K562 (cell line): ENCODE data around the gene ESPN. TPM values are rescaled to one million over a fixed set of nuclear protein-coding genes. Genes with fewer than 3 reads are reported as not detected.

Source experiments
- BCL6 ChIP-seq: fragments of 250-450 bp; sonication (Bioruptor Pico); IDR thresholded peaks from 2 replicates; pipeline ENCODE4 v1.4.0; 2020
- BMI1 ChIP-seq: fragments of 150-350 bp; IDR thresholded peaks from 2 replicates; pipeline ENCODE4 v1.6.1; 2014; ENCODE audit warnings: low read length
- ELF1 ChIP-seq: fragments of 200-800 bp; sonication (Bioruptor generic); IDR thresholded peaks from 2 replicates; pipeline ENCODE4 v1.6.1; 2016; ENCODE audit warnings: missing genetic modification characterization, missing compliant biosample characterization
- FOXK2 ChIP-seq, 2 experiments: fragments of 450-650 bp; IDR thresholded peaks in 1 of 2; conservative IDR thresholded peaks in 1 of 2; 2 replicates each; pipeline ENCODE4 v1.6.1; 2016; ENCODE audit warnings: low read depth in 2 of 2, mild to moderate bottlenecking in 1 of 2
- KHSRP ChIP-seq: fragments of 450-650 bp; IDR thresholded peaks from 2 replicates; pipeline ENCODE4 v1.6.1; 2017
- NELFE ChIP-seq: IDR thresholded peaks from 2 replicates; pipeline ENCODE4 v1.6.1; 2011; ENCODE audit warnings: mild to moderate bottlenecking; ENCODE audit not compliant: insufficient read depth, insufficient read length
- TEAD4 ChIP-seq, 2 experiments: sonication (generic) in 1 of 2; formaldehyde crosslinking in 1 of 2; IDR thresholded peaks; 2 replicates each; pipeline versions ENCODE4 v1.6.1 to v1.8.0; 2012 to 2022; ENCODE audit warnings: borderline replicate concordance in 1 of 2, inconsistent platforms in 1 of 2, low read length in 1 of 2, mild to moderate bottlenecking in 1 of 2, missing genetic modification reagents in 1 of 2
- polyA plus RNA-seq, 8 experiments: library from polyadenylated mRNA; depleted of rRNA in 4 of 8; stranded (reverse) in 5 of 8; unstranded in 3 of 8; fragments of >200 nt; fragmentation: Nextera tagmentation in 2 of 8; fragmentation: Illumina TruSeq in 1 of 8; extraction: Ambion mirVana in 2 of 8; extraction: Trizol in 1 of 8; gene quantifications; 2 replicates each; pipeline versions ENCODE4 v1.2.1 to v1.2.3, GENCODE V29; 2011 to 2014; ENCODE audit warnings: inconsistent platforms in 1 of 8, missing spikeins in 1 of 8
- total RNA-seq, 7 experiments: library from RNA; depleted of rRNA in 6 of 7; stranded (reverse); fragments of >200 nt in 6 of 7; fragmentation: Illumina TruSeq in 2 of 7; extraction: Trizol in 2 of 7; gene quantifications; 2 replicates each; pipeline versions ENCODE4 v1.2.1 to v1.2.3, GENCODE V29; 2011 to 2021; ENCODE audit warnings: low replicate concordance in 1 of 7
- TF ChIP-seq, protein P1 (sequence below): fragments of 450-650 bp; IDR thresholded peaks from 2 replicates; pipeline ENCODE4 v1.7.0; 2016; ENCODE audit warnings: borderline replicate concordance
- TF ChIP-seq, protein P2 (sequence below), 3 experiments: IDR thresholded peaks in 2 of 3; conservative IDR thresholded peaks in 1 of 3; 2 replicates each; pipeline ENCODE4 v1.5.1; 2011 to 2012; ENCODE audit warnings: low read length in 3 of 3, mild to moderate bottlenecking in 3 of 3, control low read depth in 2 of 3, improper control_type of control experiment in 1 of 3, inconsistent platforms in 1 of 3, low read depth in 1 of 3, mixed read lengths in 1 of 3, moderate library complexity in 1 of 3; ENCODE audit not compliant: insufficient read depth in 2 of 3
- TF ChIP-seq, protein P3 (sequence below): fragments of 450-650 bp; formaldehyde crosslinking; IDR thresholded peaks from 2 replicates; pipeline ENCODE4 v1.4.0; 2020; ENCODE audit warnings: mild to moderate bottlenecking, mixed read lengths
- TF ChIP-seq, protein P4 (sequence below): fragments of 250-450 bp; sonication (Bioruptor Pico); IDR thresholded peaks from 2 replicates; pipeline ENCODE4 v1.8.0; 2021; ENCODE audit warnings: moderate library complexity, mild to moderate bottlenecking, inconsistent platforms
- TF ChIP-seq, protein P5 (sequence below): fragments of 450-650 bp; formaldehyde crosslinking; IDR thresholded peaks from 2 replicates; pipeline ENCODE4 v1.4.0; 2022; ENCODE audit warnings: missing genetic modification characterization
- TF ChIP-seq, protein P6 (sequence below): fragments of 200-800 bp; sonication (Bioruptor generic); IDR thresholded peaks from 2 replicates; pipeline ENCODE4 v1.6.1; 2017; ENCODE audit warnings: missing genetic modification characterization, missing compliant biosample characterization
- TF ChIP-seq, protein P7 (sequence below): sonication (generic); formaldehyde crosslinking; IDR thresholded peaks from 2 replicates; pipeline ENCODE4 v1.8.0; 2022; ENCODE audit warnings: missing genetic modification reagents, mild to moderate bottlenecking, borderline replicate concordance

ESPN gene
- total and polyA plus RNA-seq, 9 of the 15 experiments (the other 6 are each of a cell fraction or from before 2014, with no cell fraction given): 0.07 to 1.2 (median 0.45) TPM; not detected in 3

DNA sequence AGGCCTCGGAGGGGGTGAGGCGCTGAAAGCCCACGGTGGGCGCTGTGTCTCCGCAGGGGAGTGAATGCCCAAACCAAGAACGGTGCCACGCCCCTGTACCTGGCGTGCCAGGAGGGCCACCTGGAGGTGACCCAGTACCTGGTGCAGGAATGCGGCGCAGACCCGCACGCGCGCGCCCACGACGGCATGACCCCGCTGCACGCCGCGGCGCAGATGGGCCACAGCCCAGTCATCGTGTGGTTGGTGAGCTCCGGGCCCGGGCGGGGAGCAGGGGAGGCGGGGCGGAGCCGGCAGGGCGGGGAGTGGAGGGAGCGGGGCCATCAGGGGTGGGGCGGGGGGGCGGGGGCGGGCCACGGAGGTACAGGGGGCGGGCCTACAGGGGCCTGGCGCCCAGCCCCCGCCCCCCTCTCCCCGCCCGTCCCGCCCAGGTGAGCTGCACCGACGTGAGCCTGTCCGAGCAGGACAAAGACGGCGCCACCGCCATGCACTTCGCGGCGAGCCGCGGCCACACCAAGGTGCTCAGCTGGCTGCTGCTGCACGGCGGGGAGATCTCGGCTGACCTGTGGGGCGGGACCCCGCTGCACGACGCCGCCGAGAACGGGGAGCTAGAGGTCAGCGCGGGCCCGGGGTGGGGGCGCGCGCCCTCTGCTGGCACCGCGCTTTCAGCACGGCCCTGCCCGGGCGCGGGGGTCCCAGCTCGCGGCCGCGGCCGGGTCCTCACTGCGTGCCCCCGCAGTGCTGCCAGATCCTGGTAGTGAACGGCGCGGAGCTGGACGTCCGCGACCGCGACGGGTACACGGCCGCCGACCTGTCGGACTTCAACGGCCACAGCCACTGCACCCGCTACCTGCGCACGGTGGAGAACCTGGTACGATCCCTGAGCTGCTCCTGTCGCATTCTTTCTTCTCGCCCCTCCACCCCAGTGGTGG is 15.9 kb downstream of the ESPN start (continued):
- TF ChIP-seq, protein P1, sequence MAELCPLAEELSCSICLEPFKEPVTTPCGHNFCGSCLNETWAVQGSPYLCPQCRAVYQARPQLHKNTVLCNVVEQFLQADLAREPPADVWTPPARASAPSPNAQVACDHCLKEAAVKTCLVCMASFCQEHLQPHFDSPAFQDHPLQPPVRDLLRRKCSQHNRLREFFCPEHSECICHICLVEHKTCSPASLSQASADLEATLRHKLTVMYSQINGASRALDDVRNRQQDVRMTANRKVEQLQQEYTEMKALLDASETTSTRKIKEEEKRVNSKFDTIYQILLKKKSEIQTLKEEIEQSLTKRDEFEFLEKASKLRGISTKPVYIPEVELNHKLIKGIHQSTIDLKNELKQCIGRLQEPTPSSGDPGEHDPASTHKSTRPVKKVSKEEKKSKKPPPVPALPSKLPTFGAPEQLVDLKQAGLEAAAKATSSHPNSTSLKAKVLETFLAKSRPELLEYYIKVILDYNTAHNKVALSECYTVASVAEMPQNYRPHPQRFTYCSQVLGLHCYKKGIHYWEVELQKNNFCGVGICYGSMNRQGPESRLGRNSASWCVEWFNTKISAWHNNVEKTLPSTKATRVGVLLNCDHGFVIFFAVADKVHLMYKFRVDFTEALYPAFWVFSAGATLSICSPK: no peak
- TF ChIP-seq BCL6 (CRISPR knock-in tag) (no peak), BMI1 (no peak), KHSRP (no peak), FOXK2 (conservative IDR thresholded peaks at IDR 0.05 in 1 of 2, IDR thresholded peaks at IDR 0.05 in 1 of 2; ENCODE audit: low read depth in 2 of 2) (no peak), TEAD4 (IDR thresholded peaks at IDR 0.05; ENCODE audit: low read length) (no peak), TEAD4 (CRISPR knock-in tag; IDR thresholded peaks at IDR 0.05; ENCODE audit: borderline replicate concordance) (no peak), ELF1 (tag) (no peak), NELFE (no peak)
- TF ChIP-seq, protein P2, sequence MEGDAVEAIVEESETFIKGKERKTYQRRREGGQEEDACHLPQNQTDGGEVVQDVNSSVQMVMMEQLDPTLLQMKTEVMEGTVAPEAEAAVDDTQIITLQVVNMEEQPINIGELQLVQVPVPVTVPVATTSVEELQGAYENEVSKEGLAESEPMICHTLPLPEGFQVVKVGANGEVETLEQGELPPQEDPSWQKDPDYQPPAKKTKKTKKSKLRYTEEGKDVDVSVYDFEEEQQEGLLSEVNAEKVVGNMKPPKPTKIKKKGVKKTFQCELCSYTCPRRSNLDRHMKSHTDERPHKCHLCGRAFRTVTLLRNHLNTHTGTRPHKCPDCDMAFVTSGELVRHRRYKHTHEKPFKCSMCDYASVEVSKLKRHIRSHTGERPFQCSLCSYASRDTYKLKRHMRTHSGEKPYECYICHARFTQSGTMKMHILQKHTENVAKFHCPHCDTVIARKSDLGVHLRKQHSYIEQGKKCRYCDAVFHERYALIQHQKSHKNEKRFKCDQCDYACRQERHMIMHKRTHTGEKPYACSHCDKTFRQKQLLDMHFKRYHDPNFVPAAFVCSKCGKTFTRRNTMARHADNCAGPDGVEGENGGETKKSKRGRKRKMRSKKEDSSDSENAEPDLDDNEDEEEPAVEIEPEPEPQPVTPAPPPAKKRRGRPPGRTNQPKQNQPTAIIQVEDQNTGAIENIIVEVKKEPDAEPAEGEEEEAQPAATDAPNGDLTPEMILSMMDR (IDR thresholded peaks at IDR 0.05 in 2 of 3, conservative IDR thresholded peaks at IDR 0.05 in 1 of 3; ENCODE audit: insufficient read depth in 2 of 3, low read depth in 1 of 3, low read length in 3 of 3): peak in 2 of 3 experiments; percentile 43 to 64; a peak in 5 of 6 replicates
- TF ChIP-seq, protein P3, sequence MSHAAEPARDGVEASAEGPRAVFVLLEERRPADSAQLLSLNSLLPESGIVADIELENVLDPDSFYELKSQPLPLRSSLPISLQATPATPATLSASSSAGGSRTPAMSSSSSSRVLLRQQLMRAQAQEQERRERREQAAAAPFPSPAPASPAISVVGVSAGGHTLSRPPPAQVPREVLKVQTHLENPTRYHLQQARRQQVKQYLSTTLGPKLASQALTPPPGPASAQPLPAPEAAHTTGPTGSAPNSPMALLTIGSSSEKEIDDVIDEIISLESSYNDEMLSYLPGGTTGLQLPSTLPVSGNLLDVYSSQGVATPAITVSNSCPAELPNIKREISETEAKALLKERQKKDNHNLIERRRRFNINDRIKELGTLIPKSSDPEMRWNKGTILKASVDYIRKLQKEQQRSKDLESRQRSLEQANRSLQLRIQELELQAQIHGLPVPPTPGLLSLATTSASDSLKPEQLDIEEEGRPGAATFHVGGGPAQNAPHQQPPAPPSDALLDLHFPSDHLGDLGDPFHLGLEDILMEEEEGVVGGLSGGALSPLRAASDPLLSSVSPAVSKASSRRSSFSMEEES (CRISPR knock-in tag): no peak
- TF ChIP-seq, protein P4, sequence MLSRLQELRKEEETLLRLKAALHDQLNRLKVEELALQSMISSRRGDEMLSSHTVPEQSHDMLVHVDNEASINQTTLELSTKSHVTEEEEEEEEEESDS (CRISPR knock-in tag): no peak
- TF ChIP-seq, protein P5, sequence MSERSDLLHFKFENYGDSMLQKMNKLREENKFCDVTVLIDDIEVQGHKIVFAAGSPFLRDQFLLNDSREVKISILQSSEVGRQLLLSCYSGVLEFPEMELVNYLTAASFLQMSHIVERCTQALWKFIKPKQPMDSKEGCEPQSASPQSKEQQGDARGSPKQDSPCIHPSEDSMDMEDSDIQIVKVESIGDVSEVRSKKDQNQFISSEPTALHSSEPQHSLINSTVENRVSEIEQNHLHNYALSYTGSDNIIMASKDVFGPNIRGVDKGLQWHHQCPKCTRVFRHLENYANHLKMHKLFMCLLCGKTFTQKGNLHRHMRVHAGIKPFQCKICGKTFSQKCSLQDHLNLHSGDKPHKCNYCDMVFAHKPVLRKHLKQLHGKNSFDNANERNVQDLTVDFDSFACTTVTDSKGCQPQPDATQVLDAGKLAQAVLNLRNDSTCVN: no peak
- TF ChIP-seq, protein P6, sequence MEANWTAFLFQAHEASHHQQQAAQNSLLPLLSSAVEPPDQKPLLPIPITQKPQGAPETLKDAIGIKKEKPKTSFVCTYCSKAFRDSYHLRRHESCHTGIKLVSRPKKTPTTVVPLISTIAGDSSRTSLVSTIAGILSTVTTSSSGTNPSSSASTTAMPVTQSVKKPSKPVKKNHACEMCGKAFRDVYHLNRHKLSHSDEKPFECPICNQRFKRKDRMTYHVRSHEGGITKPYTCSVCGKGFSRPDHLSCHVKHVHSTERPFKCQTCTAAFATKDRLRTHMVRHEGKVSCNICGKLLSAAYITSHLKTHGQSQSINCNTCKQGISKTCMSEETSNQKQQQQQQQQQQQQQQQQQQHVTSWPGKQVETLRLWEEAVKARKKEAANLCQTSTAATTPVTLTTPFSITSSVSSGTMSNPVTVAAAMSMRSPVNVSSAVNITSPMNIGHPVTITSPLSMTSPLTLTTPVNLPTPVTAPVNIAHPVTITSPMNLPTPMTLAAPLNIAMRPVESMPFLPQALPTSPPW (CRISPR knock-in tag): peak; percentile 91
- TF ChIP-seq, protein P7, sequence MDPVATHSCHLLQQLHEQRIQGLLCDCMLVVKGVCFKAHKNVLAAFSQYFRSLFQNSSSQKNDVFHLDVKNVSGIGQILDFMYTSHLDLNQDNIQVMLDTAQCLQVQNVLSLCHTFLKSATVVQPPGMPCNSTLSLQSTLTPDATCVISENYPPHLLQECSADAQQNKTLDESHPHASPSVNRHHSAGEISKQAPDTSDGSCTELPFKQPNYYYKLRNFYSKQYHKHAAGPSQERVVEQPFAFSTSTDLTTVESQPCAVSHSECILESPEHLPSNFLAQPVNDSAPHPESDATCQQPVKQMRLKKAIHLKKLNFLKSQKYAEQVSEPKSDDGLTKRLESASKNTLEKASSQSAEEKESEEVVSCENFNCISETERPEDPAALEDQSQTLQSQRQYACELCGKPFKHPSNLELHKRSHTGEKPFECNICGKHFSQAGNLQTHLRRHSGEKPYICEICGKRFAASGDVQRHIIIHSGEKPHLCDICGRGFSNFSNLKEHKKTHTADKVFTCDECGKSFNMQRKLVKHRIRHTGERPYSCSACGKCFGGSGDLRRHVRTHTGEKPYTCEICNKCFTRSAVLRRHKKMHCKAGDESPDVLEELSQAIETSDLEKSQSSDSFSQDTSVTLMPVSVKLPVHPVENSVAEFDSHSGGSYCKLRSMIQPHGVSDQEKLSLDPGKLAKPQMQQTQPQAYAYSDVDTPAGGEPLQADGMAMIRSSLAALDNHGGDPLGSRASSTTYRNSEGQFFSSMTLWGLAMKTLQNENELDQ (CRISPR knock-in tag): no peak
